Measurements from ENCODE around the gene TTC19.

- no peak for TF ChIP-seq POLR2AphosphoS5 (IDR thresholded peaks at IDR 0.05; ENCODE audit: insufficient read depth, low read depth, low read length)
- TF ChIP-seq CTCF (IDR thresholded peaks at IDR 0.05; ENCODE audit: extremely low read depth in 1 of 2, insufficient read depth in 1 of 2, low read depth in 1 of 2, low read length in 2 of 2): no peak
- no peak for TF ChIP-seq EZH2 (IDR thresholded peaks at IDR 0.05; ENCODE audit: borderline replicate concordance, low read depth, low read length, severe bottlenecking)
- no peak for TF ChIP-seq POLR2A (IDR thresholded peaks at IDR 0.05; ENCODE audit: low read depth, low read length)
- no peak for TF ChIP-seq GATA2 (IDR thresholded peaks at IDR 0.05; ENCODE audit: insufficient read depth, insufficient read length, low read depth, low read length)
- TF ChIP-seq, protein P1, sequence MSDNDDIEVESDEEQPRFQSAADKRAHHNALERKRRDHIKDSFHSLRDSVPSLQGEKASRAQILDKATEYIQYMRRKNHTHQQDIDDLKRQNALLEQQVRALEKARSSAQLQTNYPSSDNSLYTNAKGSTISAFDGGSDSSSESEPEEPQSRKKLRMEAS (IDR thresholded peaks at IDR 0.05; ENCODE audit: insufficient read depth, insufficient read length): no peak
- no peak for TF ChIP-seq MYC (IDR thresholded peaks at IDR 0.05; ENCODE audit: low read depth, low read length)
Observed at GRCh38 chr17:16023881-16024280, 24.3 kb downstream of the TTC19 start.

Data from endothelial cell of umbilical vein (primary cell).